Hepatocyte (in vitro differentiated cells): ENCODE results near the gene ING5.

Experiments
- CTCF ChIP-seq: fragments of 200-600 bp; sonication (generic); IDR thresholded peaks from 2 replicates; pipeline ENCODE4 v1.5.1; 2016; ENCODE audit warnings: antibody characterized with exemption, mild to moderate bottlenecking; ENCODE audit not compliant: poor library complexity
- EZH2 ChIP-seq: fragments of 200-600 bp; sonication (generic); IDR thresholded peaks from 2 replicates; pipeline ENCODE4 v1.6.1; 2016; ENCODE audit warnings: antibody characterized with exemption, mild to moderate bottlenecking, borderline replicate concordance

GRCh38 chr2:241764275-241765241 lies 62.7 kb downstream of the ING5 start:
- TF ChIP-seq CTCF: no peak
- TF ChIP-seq EZH2: no peak
